ENCODE data around the gene ELP6.
A peak's percentile ranks its signal among the peaks of the same experiment; 100 is the strongest.

ELP6 gene

GRCh38 chr3:47513125-47513929 is at the start of gene ELP6:
Gene ELP6 (minus strand): TSS chr3:47513712. CDS start chr3:47513590, 122 bp downstream.
- no peak for TF ChIP-seq ZNF274 (IDR thresholded peaks at IDR 0.05; ENCODE audit: low read depth, low read length)
- peak within 1 kb of the TSS; percentile 77 for H3K4me3 ChIP-seq (ENCODE audit: low read length)

- TF ChIP-seq ZNF274 (IDR thresholded peaks at IDR 0.05; ENCODE audit: low read depth, low read length) = no peak
- no peak overlapping the region for H3K4me3 ChIP-seq (ENCODE audit: low read length)
Measured at GRCh38 chr3:47556351-47556750, 42.8 kb upstream of the ELP6 start.

- H3K4me3 ChIP-seq (ENCODE audit: low read length) = no peak overlapping the region
Measured at GRCh38 chr3:47554335-47554734, 40.8 kb upstream of the ELP6 start.

GRCh38 chr3:47553407-47553806 is 39.9 kb upstream of the ELP6 start:
- TF ChIP-seq ZNF274 (IDR thresholded peaks at IDR 0.05; ENCODE audit: low read depth, low read length) = no peak

More at GRCh38 chr3:47554335-47554734, 40.8 kb upstream of the ELP6 start:
- no peak for TF ChIP-seq ZNF274 (IDR thresholded peaks at IDR 0.05; ENCODE audit: low read depth, low read length)

GRCh38 chr3:47542471-47543173 is 29.1 kb upstream of the ELP6 start:
- no peak for TF ChIP-seq ZNF274 (IDR thresholded peaks at IDR 0.05; ENCODE audit: low read depth, low read length)
- no peak overlapping the region for H3K4me3 ChIP-seq (ENCODE audit: low read length)

More at GRCh38 chr3:47553407-47553806, 39.9 kb upstream of the ELP6 start:
- H3K4me3 ChIP-seq (ENCODE audit: low read length) = no peak overlapping the region

- H3K4me3 ChIP-seq (ENCODE audit: low read length) = no peak overlapping the region
- TF ChIP-seq ZNF274 (IDR thresholded peaks at IDR 0.05; ENCODE audit: low read depth, low read length) = no peak
Measured at GRCh38 chr3:47541583-47542108, 28.1 kb upstream of the ELP6 start.

GRCh38 chr3:47540281-47540680 is 26.8 kb upstream of the ELP6 start:
- TF ChIP-seq ZNF274 (IDR thresholded peaks at IDR 0.05; ENCODE audit: low read depth, low read length) = no peak
- H3K4me3 ChIP-seq (ENCODE audit: low read length) = no peak overlapping the region

GRCh38 chr3:47536967-47537366 is 23.5 kb upstream of the ELP6 start:
- TF ChIP-seq ZNF274 (IDR thresholded peaks at IDR 0.05; ENCODE audit: low read depth, low read length) = no peak
- H3K4me3 ChIP-seq (ENCODE audit: low read length) = no peak overlapping the region

GRCh38 chr3:47536221-47536891 is 22.8 kb upstream of the ELP6 start:
- TF ChIP-seq ZNF274 (IDR thresholded peaks at IDR 0.05; ENCODE audit: low read depth, low read length) = no peak
- no peak overlapping the region for H3K4me3 ChIP-seq (ENCODE audit: low read length)

- TF ChIP-seq ZNF274 (IDR thresholded peaks at IDR 0.05; ENCODE audit: low read depth, low read length) = no peak
- no peak overlapping the region for H3K4me3 ChIP-seq (ENCODE audit: low read length)
Measured at GRCh38 chr3:47533996-47534454, 20.5 kb upstream of the ELP6 start.

GRCh38 chr3:47533481-47533880 is 20.0 kb upstream of the ELP6 start:
- no peak for TF ChIP-seq ZNF274 (IDR thresholded peaks at IDR 0.05; ENCODE audit: low read depth, low read length)
- H3K4me3 ChIP-seq (ENCODE audit: low read length) = no peak overlapping the region

GRCh38 chr3:47527952-47528725 is 14.6 kb upstream of the ELP6 start:
- TF ChIP-seq ZNF274 (IDR thresholded peaks at IDR 0.05; ENCODE audit: low read depth, low read length) = no peak
- no peak overlapping the region for H3K4me3 ChIP-seq (ENCODE audit: low read length)

- no peak overlapping the region for H3K4me3 ChIP-seq (ENCODE audit: low read length)
- TF ChIP-seq ZNF274 (IDR thresholded peaks at IDR 0.05; ENCODE audit: low read depth, low read length) = no peak
Measured at GRCh38 chr3:47525617-47526016, 12.1 kb upstream of the ELP6 start.
